ENCODE data around the gene TUFT1.
"Not testable (repeated sequence)": the region's sequence is repeated elsewhere in the genome, so short reads cannot be mapped to it uniquely, and the experiment has no call there.

Gene TUFT1

DNA sequence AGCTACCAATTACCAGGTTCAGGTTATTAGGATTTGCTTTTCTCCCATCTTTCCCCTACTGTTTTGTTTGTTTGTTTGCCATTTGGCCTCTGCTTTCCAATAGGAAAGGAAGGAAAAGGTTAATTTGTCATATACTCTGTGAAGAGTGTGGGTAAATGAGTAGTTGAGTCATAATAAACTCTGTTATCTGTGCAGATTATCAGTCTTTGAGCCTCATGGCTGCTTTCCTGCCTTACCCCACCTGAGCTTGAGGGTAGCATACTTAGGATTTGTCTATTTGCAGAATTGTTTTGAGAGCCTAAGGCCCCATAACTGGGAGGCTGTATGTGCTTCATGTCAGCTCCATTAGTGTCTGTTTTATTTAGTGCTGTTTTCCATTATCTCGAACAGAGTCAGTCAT lies 38.8 kb downstream of the TUFT1 start:
- in situ Hi-C loops (cut with MboI; ENCODE audit: low sequenced_read_pairs): no loop called here

DNA sequence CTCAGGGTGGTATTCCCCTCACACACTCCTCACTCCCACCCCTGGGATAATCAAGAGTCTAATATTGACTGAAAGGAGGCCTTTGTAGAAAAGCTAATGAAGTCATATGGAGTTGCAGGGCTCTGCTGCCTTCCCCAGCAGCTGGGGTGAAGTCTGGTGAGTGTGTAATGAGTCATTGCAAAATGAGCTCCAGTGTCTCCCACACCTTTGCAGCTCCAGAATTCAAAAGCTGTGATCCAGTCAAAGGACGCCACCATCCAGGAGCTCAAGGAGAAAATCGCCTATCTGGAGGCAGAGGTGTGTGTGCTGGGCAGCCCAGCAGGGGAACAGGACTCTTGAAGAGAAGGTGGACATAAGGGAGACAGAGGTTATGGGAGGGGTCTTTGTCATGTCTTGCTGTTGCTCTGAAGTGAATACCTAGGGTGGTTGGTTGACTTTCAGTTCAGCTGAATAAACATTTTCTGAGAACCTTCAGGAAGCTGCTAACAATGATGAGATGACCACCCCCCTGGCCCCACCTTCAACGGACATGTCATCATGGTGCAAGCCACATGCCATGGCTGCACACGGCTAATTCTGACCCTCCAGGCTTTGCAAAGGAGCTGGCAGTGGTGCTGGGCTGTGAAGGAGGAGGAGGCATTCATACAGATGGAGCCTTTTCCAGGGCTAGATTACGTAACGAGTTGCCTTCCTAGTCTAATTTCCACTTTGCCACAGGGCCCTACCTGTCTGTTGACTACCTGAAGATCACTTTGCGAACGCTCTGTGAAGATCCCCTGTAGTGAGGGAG lies 39.5 kb downstream of the TUFT1 start:
- in situ Hi-C loops (cut with MboI; ENCODE audit: low sequenced_read_pairs): no loop called here

DNA sequence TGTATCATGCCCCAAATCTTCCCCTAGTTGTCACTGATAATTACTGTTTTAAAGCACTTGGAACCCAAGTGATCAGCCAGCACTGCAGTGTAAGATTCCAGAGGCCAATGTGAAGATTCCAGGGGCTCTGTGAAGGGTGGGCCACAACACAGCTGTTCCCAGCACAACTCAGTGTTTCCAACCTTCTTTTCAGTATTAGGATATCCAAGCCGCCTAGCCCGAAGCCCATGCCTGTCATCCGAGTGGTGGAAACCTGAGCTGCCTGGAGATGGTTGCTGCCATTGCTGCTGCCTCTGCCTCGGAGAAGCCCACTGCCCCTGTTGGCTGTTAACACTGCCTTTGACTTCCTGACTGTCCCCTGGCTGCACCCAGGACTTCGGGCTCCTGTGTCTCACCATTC lies 41.3 kb downstream of the TUFT1 start:
- in situ Hi-C loops (cut with MboI; ENCODE audit: low sequenced_read_pairs): no loop called here

DNA sequence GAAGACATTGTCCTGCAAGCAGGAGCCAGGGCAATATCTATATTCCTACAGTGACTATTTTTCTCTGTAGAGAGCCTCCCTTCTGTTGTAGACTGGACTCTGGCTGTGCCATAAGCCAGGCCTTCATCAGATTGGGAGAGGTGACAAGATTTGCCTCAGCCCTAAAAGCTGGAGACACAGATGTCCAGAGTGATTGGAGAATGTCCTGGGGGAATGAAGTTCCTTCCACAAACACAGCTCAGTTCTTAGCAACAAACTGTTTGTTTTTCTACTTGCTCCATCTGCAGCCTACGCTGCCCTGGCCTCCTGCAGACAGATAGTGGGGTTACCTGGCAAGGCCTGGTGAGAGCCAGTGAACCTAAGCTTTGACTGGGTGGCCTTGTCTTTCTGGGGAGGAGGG lies 41.8 kb downstream of the TUFT1 start:
- in situ Hi-C loops (cut with MboI; ENCODE audit: low sequenced_read_pairs): no loop called here

DNA sequence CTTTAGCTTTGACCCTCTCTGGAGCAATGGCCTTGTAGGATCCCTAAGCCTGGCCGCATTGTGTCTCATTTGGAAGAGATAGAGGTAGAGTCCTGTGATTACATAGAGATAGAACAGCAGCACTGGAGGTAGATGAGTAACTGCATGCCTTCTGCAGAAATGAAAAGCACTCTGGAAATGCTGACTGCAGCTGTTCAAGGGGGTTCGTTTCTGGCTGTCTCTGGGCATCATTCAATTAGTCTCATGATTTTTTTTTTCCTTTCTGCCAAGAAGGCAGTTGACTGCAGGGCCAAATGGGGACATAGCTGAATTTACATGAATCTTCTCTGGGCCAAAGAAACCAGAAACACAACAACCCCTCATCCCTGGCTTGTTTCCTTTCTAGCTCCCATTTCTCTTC lies 43.7 kb downstream of the TUFT1 start:
- in situ Hi-C loops (cut with MboI; ENCODE audit: low sequenced_read_pairs): no loop called here

DNA sequence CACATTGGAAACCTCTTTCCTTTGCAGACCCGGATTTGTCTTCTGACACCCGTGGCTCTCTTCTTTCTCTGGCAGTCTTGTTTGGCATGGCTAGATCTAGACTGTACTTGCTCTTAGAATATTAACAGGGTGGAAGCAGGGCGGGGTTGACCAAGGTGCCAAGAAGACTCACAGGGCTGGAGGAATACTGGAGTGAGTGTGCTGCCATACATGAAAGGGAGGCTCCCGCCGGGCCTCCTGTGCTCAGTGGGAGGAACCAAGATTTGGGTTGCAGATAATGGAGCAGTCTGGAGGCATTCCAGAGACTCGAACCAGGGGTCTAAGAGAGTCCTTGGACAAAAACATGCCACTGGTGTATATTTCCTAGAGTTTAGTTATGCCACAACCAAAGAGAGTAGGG lies 44.2 kb downstream of the TUFT1 start:
- in situ Hi-C loops (cut with MboI; ENCODE audit: low sequenced_read_pairs): no loop called here

DNA sequence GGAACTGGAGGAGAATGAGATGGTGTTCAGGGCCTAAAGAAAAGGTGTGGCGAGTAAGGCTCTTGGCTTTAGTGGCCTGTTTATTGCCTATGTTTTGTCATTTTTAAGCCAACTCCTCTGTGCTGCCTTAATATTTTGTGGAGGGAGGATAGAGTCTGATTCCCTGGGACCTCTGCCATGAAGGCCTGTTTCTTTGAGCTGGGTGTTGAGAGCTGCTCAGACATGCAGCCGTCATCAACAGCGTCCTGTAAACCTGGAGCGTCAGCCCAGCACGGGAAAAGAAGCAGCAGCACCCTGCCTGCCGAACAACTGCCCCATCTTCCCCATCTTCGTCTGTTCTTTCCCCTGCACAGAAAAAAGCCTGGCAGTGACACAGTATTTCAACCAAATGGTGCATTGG lies 44.7 kb downstream of the TUFT1 start:
- in situ Hi-C loops (cut with MboI; ENCODE audit: low sequenced_read_pairs): no loop called here

DNA sequence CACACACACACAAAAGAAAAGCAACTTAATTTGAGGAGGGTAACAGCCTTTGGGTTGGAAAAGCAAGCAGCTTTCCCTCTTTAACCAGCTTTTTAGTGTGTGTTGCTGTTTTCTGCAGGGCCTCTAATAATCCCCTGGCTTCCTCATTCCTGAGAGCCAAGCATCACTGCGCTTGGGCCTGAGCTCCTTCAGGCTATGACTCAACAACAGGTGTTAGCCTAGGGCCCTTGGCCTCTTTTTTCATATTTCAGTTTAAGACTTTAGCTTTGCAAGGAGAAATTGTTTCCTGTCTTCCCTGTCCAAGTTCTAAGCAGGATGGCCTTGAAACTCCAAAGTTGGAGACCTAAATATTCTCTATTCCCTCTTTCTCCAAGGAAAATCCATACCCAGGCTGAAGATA lies 45.5 kb downstream of the TUFT1 start:
- in situ Hi-C loops (cut with MboI; ENCODE audit: low sequenced_read_pairs): no loop called here

DNA sequence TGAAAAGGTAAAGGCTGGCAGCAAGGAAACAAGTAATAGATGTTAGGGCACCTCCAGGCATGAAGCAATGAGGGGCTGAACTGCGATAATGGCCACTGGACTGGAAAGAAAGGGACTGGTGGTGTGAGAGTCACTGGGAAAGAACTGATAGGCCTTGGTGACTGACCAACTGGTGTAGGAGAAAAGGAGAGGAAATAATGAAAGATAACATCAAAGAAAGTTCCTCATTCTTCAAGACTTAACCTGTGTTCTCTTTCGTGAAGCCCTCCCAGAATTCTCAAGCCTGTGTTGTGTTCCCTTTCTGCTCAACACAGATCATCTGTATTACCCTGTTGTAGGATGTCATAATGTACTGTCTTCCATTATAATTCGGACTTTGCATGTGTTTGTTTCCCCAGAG lies 50.9 kb downstream of the TUFT1 start:
- in situ Hi-C loops (cut with MboI; ENCODE audit: low sequenced_read_pairs): no loop called here

DNA sequence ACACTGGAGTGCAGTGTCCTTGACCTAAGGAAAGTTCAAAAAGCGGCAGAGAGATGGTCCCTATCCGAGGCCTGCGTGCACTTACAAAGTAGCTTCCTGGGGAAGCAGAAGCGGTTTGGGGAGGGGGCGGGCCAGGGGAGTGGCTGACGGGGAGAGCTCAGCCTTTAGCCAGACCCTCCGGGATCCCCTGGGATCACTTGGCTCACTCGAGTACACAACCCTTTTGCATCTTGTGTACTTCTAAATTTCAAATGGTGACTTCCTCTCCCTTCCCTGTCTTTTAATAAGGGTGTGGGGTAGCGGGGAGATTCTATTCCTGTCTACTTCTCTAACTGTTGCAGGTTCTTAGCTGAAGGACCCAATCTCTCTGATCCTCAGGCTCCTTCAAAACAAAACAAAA lies 53.6 kb downstream of the TUFT1 start:
- in situ Hi-C loops (cut with MboI; ENCODE audit: low sequenced_read_pairs): no loop called here

DNA sequence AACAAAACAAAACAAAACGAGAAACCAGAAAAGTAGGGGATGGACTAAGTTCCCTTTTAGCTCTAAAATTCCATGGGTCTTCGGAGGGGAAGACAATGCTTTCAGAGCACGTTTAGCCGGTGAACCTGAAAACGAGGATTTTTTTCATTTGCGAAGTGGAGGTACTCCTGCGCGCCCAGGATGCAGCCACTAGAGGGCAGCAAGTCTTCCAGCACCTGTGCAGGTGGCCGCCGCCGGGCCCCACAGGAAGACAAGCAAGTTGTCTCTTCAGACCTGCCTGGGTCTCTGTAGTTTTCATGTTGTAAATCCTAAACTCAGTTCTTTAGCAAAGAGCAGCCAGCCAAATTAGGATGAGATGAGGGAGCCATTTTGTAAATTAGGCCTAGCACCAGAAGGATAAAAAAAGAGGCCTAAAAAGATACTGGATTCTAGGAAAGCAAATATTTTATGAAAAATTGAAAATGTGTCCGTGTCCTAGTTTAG lies 54.1 kb downstream of the TUFT1 start:
- in situ Hi-C loops (cut with MboI; ENCODE audit: low sequenced_read_pairs): no loop called here

DNA sequence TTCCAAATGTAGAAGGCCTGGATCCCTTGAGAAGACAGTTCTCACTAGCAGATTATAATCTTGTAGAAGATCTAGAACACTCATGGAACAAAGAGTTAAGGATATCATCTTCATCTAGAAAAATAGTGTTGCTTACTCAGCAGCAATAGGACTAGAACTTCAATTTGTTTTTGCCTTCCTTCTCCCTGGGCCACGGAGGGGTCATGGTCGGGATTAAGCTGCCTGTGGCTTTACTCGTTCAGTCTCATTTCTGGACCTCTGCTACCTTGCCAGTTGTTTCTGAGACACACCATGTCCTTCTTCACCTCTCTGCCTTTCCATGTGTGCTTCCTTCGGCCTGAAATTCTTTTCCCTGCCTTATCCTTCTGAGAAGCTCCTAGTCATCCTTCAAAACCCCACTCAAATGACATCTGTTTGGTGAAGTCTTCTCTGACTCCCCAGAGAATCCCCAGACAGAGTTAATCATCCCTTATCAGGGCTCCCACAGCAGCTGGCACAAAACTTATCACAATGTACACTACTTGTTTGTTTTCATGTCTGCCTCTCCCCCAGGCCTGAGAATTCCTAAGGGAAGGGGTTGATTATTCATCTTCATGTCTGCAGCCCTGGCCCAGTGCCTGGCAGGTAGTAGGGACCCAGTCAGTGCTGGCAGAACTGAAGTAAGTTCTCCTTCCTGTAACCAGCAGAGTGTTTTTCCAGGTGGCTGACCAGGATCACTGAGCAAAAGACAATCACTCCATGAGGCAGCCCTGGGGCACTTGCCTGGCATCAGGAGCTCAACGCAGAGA lies 56.3 kb downstream of the TUFT1 start:
- in situ Hi-C loops (cut with MboI; ENCODE audit: low sequenced_read_pairs): no loop called here

DNA sequence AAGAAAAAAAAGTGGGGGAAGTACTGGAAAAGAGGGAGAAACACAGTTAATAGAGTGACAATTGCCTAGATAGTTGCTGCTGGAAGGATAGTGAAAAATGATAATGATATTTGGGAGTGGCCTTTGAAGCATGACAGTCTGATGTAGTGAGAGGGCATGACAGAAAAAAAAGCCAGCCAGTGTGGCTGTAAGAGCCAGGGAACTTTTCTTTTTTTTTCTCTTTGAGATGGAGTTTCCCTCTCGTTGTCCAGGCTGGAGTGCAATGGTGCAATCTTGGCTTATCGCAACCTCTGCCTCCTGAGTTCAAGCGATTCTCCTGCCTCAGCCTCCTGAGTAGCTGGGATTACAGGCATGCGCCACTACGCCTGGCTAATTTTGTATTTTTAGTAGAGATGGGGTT lies 62.4 kb downstream of the TUFT1 start:
- in situ Hi-C loops (cut with MboI; ENCODE audit: low sequenced_read_pairs): not testable (repeated sequence)

DNA sequence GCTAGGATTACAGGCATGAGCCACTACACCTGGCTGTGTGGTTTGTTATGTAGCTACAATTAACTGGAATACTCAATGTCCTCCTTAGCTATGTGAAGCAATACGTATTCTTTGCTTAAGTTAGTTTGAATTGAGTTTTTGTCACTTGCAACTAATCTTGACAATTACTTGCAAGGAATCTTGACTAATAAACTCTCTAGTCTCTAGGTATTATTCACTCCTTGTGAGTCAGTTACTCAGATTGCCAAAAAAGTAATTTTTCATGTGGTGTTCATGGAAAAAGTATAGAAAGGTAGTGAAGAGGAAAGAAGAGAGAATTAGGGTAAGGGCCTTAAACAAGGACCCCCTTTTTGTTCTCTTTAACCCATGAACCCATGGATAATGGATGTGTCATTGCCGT lies 64.2 kb downstream of the TUFT1 start:
- in situ Hi-C loops (cut with MboI; ENCODE audit: low sequenced_read_pairs): no loop called here

DNA sequence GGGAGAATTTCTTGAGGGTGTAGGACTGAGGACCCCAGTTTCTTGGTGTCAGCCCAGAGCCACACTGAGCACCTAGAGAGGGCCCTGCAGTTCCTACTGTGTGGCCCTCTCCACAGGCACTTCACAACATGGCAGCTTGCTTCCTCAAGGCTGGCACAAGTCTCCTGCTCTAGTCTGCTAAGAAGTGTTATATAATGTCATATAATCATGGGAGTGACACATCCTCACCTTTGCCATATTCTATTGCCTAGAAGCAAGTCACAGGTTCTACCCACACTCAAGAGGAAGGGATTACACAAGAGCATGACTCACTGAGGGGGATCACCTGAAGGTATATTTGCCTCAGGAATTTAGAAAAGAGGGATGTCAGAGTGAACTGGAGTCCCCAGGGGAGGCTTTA lies 66.3 kb downstream of the TUFT1 start:
- in situ Hi-C loops (cut with MboI; ENCODE audit: low sequenced_read_pairs): no loop called here

DNA sequence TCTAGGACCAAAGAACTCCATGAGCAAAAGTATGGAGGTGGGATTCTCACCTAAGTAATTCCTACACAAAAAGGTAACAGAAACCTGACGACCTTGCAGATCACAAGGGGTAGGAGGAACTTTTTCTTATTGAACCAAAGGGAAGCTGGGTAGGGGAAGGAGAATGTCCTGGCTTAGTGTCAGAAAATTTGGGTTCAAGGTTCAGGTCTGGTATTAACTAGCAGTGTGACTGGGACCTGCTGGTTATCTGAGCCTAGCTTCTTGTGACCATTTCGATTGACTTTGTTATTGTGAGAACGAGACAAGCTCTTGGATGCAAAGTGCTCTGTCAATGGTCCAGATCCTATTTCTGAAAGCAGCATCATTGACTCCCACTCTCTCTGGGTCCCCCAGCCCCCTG lies 66.7 kb downstream of the TUFT1 start:
- in situ Hi-C loops (cut with MboI; ENCODE audit: low sequenced_read_pairs): no loop called here

DNA sequence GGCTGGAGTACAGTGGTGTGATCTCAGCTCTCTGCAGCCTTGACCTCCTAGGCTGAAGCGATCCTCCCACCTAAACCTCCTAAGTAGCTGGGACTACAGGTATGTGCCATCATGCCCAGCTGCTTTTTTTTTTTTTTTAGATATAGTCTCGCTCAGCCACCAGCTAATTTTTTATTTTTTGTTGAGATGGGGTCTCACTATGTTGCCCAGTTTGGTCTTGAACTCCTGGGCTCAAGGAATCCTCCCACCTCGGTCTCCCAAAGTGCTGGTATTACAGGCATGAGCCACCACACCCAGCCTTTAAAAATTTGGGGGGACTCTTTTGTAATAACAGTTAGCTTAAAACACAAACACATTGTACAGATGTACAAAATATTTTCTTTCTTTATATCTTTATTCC lies 70.0 kb downstream of the TUFT1 start:
- in situ Hi-C loops (cut with MboI; ENCODE audit: low sequenced_read_pairs): no loop called here

DNA sequence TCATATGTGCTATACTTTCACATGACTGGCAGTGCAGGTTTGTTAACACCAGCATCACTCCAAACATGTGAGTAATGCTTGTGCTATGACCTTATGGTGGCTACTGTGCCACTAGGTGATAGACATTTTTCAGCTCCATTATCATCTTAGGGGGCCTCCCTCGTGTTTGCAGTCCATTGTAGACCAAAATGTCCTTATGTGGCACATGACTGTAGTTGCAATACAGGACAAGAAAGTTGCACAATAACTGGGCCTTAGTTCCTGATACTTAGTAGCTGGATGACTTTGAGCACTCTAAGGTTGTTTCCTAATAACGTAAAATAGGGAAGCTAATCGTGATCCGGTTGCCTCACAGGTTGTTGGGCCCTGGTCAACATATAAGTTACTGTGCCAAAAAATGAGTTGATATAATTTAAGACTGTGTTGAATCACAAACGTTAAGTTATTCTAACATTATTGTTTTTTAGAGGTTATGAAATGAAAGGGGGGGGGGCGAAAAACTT lies 71.2 kb downstream of the TUFT1 start:
- in situ Hi-C loops (cut with MboI; ENCODE audit: low sequenced_read_pairs): no loop called here

DNA sequence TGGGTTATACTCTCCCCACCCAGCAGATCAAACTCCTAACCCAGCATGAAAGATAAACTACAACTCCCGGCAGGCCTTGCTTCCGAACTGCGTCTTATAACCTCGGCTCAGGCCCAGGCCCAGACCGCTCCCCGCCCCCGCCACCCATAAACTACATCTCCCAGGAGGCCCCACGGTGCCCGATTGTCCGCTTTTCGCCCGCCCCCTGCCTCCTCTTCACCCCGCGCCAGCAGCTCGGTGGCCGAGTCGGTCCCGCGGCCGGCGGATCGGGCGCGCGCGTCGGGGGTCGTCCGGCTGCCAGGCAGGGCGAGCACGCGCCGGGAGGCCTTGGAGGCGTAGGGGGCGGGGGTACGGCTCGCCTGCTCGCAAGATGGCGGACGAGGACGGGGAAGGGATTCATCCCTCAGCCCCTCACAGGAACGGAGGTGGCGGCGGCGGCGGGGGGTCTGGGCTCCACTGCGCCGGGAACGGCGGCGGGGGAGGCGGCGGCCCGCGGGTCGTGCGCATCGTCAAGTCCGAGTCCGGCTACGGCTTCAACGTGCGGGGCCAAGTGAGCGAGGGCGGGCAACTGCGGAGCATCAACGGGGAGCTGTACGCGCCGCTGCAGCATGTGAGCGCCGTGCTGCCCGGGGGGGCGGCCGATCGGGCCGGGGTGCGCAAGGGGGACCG lies 71.9 kb downstream of the TUFT1 start, which contains the start of gene SNX27:
SNX27 (plus strand) TSS at position 219 of the 669 bp plus-strand sequence; CDS start at position 371, 152 bp downstream.
- in situ Hi-C loops (cut with MboI; ENCODE audit: low sequenced_read_pairs): no loop called here

DNA sequence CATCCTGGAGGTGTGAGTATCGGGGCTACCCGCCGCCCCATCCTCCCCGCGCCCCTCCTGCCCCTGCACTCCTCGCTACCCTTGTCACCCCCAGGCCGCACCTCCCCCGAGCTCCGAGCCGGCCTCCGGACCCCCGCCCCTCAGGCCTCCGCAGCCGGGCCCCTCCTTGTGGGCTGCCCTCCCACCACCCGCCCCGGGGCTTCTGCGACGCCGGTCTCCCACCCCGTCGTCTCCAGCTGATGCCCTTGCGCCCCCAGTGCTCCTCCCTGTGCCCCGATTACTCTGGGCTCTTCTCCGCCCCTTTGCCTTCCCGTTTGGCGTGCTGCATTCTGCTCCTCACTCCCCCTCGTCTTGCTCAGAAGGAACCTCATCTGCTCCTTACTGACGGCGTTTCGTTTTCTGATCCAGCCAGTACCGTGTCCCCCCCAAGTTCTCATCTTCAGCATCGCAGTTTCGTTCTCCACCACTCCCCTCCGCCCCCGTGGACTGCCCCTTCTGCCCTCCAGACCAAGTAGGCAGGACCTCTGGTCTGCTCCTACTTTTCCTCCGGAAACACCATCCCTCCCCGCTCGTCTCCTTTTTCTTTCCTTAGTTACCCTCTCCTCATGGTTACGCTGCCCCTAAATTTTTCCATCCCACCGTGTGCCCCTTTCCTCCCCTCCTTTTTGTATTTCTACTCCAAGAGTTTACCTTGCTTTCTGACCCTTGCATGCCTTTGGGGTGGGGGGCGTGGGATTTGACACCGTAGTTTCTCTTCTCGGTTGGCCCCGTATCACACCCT lies 72.6 kb downstream of the TUFT1 start:
- in situ Hi-C loops (cut with MboI; ENCODE audit: low sequenced_read_pairs): no loop called here

All from hTERT RPE-1 (cell line).